ENCODE data around the gene HS3ST5.

DNA sequence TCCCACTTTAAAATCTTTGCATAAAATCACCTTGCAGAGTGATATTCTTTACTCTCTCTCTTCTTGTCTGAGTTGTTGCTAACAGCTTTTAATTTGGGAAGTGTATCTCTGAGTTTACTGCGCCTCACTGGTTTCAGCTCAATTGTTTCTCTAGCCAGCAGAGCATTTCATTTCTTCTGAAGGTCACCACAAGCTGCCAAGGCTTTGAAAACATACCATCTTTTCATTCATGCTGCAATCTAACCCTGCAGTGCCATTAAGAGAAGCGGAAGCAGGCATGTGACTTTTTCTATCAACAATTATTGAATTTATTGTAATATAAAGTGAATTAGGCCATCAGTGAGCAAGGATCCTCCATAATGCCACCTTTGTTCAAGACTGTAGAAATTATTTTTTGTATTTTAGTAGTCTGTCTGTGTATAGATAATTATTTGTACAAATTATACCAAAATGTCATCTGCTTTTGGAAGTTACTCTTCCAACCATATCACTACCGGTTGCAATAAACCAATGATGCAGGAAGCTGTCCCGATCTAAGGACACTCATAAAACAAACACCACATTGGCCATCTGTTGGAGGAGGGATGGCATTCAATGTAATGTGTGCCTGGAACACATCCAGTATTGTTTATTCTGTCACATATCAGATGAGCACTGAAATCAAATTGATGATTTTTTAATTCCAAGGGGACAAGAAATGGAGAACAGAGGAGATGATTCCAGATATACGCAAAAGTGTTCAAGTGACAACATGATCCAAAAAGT is 26.8 kb downstream of the HS3ST5 start:
- TF ChIP-seq, protein P1, sequence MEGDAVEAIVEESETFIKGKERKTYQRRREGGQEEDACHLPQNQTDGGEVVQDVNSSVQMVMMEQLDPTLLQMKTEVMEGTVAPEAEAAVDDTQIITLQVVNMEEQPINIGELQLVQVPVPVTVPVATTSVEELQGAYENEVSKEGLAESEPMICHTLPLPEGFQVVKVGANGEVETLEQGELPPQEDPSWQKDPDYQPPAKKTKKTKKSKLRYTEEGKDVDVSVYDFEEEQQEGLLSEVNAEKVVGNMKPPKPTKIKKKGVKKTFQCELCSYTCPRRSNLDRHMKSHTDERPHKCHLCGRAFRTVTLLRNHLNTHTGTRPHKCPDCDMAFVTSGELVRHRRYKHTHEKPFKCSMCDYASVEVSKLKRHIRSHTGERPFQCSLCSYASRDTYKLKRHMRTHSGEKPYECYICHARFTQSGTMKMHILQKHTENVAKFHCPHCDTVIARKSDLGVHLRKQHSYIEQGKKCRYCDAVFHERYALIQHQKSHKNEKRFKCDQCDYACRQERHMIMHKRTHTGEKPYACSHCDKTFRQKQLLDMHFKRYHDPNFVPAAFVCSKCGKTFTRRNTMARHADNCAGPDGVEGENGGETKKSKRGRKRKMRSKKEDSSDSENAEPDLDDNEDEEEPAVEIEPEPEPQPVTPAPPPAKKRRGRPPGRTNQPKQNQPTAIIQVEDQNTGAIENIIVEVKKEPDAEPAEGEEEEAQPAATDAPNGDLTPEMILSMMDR (IDR thresholded peaks at IDR 0.05) = no peak
- no peak for TF ChIP-seq EP300 (IDR thresholded peaks at IDR 0.05)

Measured in sigmoid colon (tissue), 4 donors.